ENCODE measurements around the gene OR2W1.

OR2W1 gene

GRCh38 chr6:29008089-29008488 is 36.9 kb downstream of the OR2W1 start:
- DNase-seq (ENCODE audit: low spot score), result no peak
- TF ChIP-seq, protein P1, sequence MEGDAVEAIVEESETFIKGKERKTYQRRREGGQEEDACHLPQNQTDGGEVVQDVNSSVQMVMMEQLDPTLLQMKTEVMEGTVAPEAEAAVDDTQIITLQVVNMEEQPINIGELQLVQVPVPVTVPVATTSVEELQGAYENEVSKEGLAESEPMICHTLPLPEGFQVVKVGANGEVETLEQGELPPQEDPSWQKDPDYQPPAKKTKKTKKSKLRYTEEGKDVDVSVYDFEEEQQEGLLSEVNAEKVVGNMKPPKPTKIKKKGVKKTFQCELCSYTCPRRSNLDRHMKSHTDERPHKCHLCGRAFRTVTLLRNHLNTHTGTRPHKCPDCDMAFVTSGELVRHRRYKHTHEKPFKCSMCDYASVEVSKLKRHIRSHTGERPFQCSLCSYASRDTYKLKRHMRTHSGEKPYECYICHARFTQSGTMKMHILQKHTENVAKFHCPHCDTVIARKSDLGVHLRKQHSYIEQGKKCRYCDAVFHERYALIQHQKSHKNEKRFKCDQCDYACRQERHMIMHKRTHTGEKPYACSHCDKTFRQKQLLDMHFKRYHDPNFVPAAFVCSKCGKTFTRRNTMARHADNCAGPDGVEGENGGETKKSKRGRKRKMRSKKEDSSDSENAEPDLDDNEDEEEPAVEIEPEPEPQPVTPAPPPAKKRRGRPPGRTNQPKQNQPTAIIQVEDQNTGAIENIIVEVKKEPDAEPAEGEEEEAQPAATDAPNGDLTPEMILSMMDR (IDR thresholded peaks at IDR 0.05; ENCODE audit: extremely low read depth, insufficient read depth, missing control alignments), result no peak
- in situ Hi-C loops (cut with MboI; ENCODE audit: low pct_unique_long_range_greater_than_20kb, low sequenced_read_pairs, unreplicated experiment), result loop anchor here (25.0 kb wide), 1 partner anchor 321 kb away; no protein-coding TSS in a partner anchor

- TF ChIP-seq, protein P1 (IDR thresholded peaks at IDR 0.05; ENCODE audit: extremely low read depth, insufficient read depth, missing control alignments), result no peak
- no peak for DNase-seq (ENCODE audit: low spot score)
- in situ Hi-C loops (cut with MboI; ENCODE audit: low pct_unique_long_range_greater_than_20kb, low sequenced_read_pairs, unreplicated experiment), result loop anchor here (25.0 kb wide), 1 partner anchor 318 kb away; no protein-coding TSS in a partner anchor
These were observed 39.6 kb downstream of the OR2W1 start, which contains the start of gene ZNF311 for GRCh38 chr6:29005183-29005885. Gene ZNF311, minus strand, starts transcription at chr6:29005315. Its CDS starts 1,361 bp downstream, at chr6:29003954.

DNA sequence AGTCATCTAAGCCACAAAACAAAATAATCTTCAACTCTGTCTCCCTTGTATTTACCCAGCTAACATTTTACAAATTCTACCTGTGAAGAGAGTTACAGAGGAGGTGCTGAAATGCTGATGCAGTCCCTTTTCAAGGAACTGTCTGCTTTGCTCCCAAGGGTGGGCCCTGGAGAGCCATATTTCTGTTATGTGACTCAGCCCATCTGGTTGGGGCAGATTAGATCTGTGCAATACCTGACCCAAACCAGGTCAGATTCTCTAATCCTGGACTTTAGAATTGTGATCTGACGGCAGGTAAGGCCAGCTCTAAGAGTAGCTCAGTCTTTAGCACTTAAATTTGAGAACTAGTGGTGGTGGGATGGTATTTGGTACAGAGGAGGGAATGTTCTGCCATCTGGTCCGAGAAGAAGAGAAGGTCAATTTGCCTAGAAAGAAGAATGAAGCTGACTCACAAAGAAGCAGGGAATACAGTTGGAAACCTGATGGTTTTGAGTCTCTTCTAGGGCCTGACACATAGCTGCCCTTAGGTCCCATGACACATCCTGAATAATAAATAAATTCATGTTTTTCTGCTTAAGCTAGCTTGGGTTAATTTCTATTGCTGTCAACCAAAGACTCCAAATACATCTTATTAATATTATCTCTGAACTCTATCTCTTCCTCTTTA is 48.0 kb downstream of the OR2W1 start:
- no peak for DNase-seq (ENCODE audit: low spot score)
- in situ Hi-C loops (cut with MboI; ENCODE audit: low pct_unique_long_range_greater_than_20kb, low sequenced_read_pairs, unreplicated experiment), result no loop called here
- TF ChIP-seq, protein P1 (IDR thresholded peaks at IDR 0.05; ENCODE audit: extremely low read depth, insufficient read depth, missing control alignments), result no peak

DNA sequence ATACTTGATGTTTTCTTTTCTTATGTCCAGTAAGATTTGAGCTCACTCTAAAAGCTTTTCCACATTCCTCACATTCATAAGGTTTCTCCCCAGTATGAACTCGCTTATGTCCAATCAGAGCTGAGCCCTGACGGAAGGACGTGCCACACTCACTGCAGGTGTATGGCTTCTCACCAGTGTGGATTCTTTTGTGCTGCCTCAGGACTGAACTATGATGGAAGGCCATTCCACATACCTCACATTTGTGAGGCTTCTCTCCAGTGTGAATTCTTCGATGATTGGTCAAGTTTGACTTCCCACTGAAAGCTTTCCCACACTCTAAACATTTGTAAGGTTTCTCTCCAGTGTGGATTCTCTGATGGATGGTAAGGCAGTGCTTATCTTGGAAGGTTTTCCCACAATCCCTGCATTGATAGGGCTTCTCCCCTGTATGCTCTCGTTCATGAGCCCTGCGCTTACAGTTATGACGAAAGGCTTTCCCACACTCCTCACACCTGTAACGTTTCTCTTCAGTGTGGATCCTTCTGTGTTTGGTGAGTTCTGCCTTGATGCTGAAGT is 49.8 kb downstream of the OR2W1 start:
- TF ChIP-seq, protein P1 (IDR thresholded peaks at IDR 0.05; ENCODE audit: extremely low read depth, insufficient read depth, missing control alignments), result no peak
- no peak for DNase-seq (ENCODE audit: low spot score)
- in situ Hi-C loops (cut with MboI; ENCODE audit: low pct_unique_long_range_greater_than_20kb, low sequenced_read_pairs, unreplicated experiment), result no loop called here
